ENCODE data around the gene FAM53C. TPM values are rescaled to one million over a fixed set of nuclear protein-coding genes. Genes with fewer than 3 reads are reported as not detected.

FAM53C gene
- polyA plus RNA-seq, 1 donor (not counting 4 experiments of a cell fraction or from before 2014, with no cell fraction given): 24.6 TPM

- Histone ChIP-seq H3K9me3 (ENCODE audit: control insufficient read depth, low read depth, low read length) (peaks cover 4% of the 10 kb centered on the region), H3K9ac (ENCODE audit: control insufficient read depth, extremely low read depth, insufficient read depth, low read length) (no peak overlapping the region), H2AFZ (ENCODE audit: control insufficient read depth, low read length) (no peak overlapping the region), H4K20me1 (ENCODE audit: control insufficient read depth, extremely low read depth, insufficient read depth, low read length) (peaks cover 7% of the 10 kb centered on the region), H3K27me3 (ENCODE audit: control insufficient read depth, extremely low read depth, insufficient read depth, low read length) (no peaks in the 10 kb centered on the region), H3K4me3 (ENCODE audit: control insufficient read depth in 2 of 3, extremely low read depth in 1 of 3, insufficient read depth in 2 of 3, low read depth in 1 of 3, low read length in 3 of 3) (no peak overlapping the region), H3K4me1 (ENCODE audit: control insufficient read depth, extremely low read depth, insufficient read depth, low read length) (peaks cover 35% of the 10 kb centered on the region), H3K27ac (ENCODE audit: control insufficient read depth, insufficient read depth, low read length) (no peak overlapping the region), H3K4me2 (ENCODE audit: control insufficient read depth, extremely low read depth, insufficient read depth, low read depth, low read length) (no peak overlapping the region), H3K79me2 (ENCODE audit: control insufficient read depth, insufficient read depth, low read length) (peaks cover 31% of the 10 kb centered on the region), H3K36me3 (ENCODE audit: control insufficient read depth in 2 of 2, extremely low read depth in 1 of 2, insufficient read depth in 2 of 2, low read length in 2 of 2) (peaks cover 14 to 24% of the 10 kb centered on the region in 2 experiments), H3K9me1 (ENCODE audit: control insufficient read depth, extremely low read depth, insufficient read depth, low read length) (no peaks in the 10 kb centered on the region)
- DNase-seq (ENCODE audit: low read depth, low spot score) (no peak), FAIRE-seq (no peak)
- dilution Hi-C loops (cut with MboI; ENCODE audit: extremely low pct_ligation_motif_present, low sequenced_read_pairs): no loop called here
- TF ChIP-seq EZH2 (IDR thresholded peaks at IDR 0.05; ENCODE audit: low read length) (no peak), CTCF (optimal IDR thresholded peaks at IDR 0.05 in 1 of 3, IDR thresholded peaks at IDR 0.05 in 1 of 3, conservative IDR thresholded peaks at IDR 0.05 in 1 of 3; ENCODE audit: extremely low read depth in 1 of 3, insufficient read depth in 2 of 3, low read length in 3 of 3) (no peak)
These were observed 13.0 kb downstream of the FAM53C start for GRCh38 chr5:138351056-138351455.

GRCh38 chr5:138351517-138351916 is 13.5 kb downstream of the FAM53C start:
- Histone ChIP-seq H3K9ac (ENCODE audit: control insufficient read depth, extremely low read depth, insufficient read depth, low read length) (no peak overlapping the region), H3K36me3 (ENCODE audit: control insufficient read depth in 2 of 2, extremely low read depth in 1 of 2, insufficient read depth in 2 of 2, low read length in 2 of 2) (peaks cover 14 to 22% of the 10 kb centered on the region in 2 experiments), H3K4me2 (ENCODE audit: control insufficient read depth, extremely low read depth, insufficient read depth, low read depth, low read length) (no peak overlapping the region), H4K20me1 (ENCODE audit: control insufficient read depth, extremely low read depth, insufficient read depth, low read length) (peaks cover 7% of the 10 kb centered on the region), H3K27ac (ENCODE audit: control insufficient read depth, insufficient read depth, low read length) (no peak overlapping the region), H3K4me1 (ENCODE audit: control insufficient read depth, extremely low read depth, insufficient read depth, low read length) (peaks cover 35% of the 10 kb centered on the region), H3K79me2 (ENCODE audit: control insufficient read depth, insufficient read depth, low read length) (peaks cover 36% of the 10 kb centered on the region), H3K27me3 (ENCODE audit: control insufficient read depth, extremely low read depth, insufficient read depth, low read length) (no peaks in the 10 kb centered on the region), H3K4me3 (ENCODE audit: control insufficient read depth in 2 of 3, extremely low read depth in 1 of 3, insufficient read depth in 2 of 3, low read depth in 1 of 3, low read length in 3 of 3) (no peak overlapping the region), H2AFZ (ENCODE audit: control insufficient read depth, low read length) (no peak overlapping the region), H3K9me1 (ENCODE audit: control insufficient read depth, extremely low read depth, insufficient read depth, low read length) (no peaks in the 10 kb centered on the region), H3K9me3 (ENCODE audit: control insufficient read depth, low read depth, low read length) (peaks cover 4% of the 10 kb centered on the region)
- dilution Hi-C loops (cut with MboI; ENCODE audit: extremely low pct_ligation_motif_present, low sequenced_read_pairs): no loop called here
- TF ChIP-seq EZH2 (IDR thresholded peaks at IDR 0.05; ENCODE audit: low read length) (no peak), CTCF (optimal IDR thresholded peaks at IDR 0.05 in 1 of 3, IDR thresholded peaks at IDR 0.05 in 1 of 3, conservative IDR thresholded peaks at IDR 0.05 in 1 of 3; ENCODE audit: extremely low read depth in 1 of 3, insufficient read depth in 2 of 3, low read length in 3 of 3) (no peak)
- FAIRE-seq (no peak), DNase-seq (ENCODE audit: low read depth, low spot score) (no peak)
